AG08396 (cell line): ENCODE data around the gene MYG1.
A peak's percentile ranks its signal among the peaks of the same experiment; 100 is the strongest.

ENCODE experiments used
- DNase-seq: peaks from one replicate; pipeline ENCODE4 v3.0.0; 2012; ENCODE audit warnings: low spot score, mixed read lengths

Gene MYG1

GRCh38 chr12:53299454-53300180 is at the start of gene MYG1:
Gene MYG1 (plus strand): TSS chr12:53299695. CDS start chr12:53299738, 43 bp downstream.
- peak; percentile 82 for DNase-seq

- DNase-seq, result peak; percentile 95
Measured at GRCh38 chr12:53251477-53252348, 47.8 kb upstream of the MYG1 start.

- DNase-seq, result peak; percentile 43
Measured at GRCh38 chr12:53252349-53252916, 47.1 kb upstream of the MYG1 start.

GRCh38 chr12:53253298-53253697 is 46.2 kb upstream of the MYG1 start:
- no peak for DNase-seq

- DNase-seq, result no peak
Measured at GRCh38 chr12:53254816-53255545, 44.5 kb upstream of the MYG1 start.

- no peak for DNase-seq
Measured at GRCh38 chr12:53255996-53256395, 43.5 kb upstream of the MYG1 start.

- DNase-seq, result no peak
Measured at GRCh38 chr12:53258541-53259539, 40.7 kb upstream of the MYG1 start.

- no peak for DNase-seq
Measured at GRCh38 chr12:53259891-53260290, 39.6 kb upstream of the MYG1 start.

GRCh38 chr12:53265783-53266182 is 33.7 kb upstream of the MYG1 start:
- no peak for DNase-seq

GRCh38 chr12:53267306-53267998 is 32.0 kb upstream of the MYG1 start:
- no peak for DNase-seq

GRCh38 chr12:53267999-53268629 is 31.4 kb upstream of the MYG1 start, which contains the start of gene ESPL1:
Gene ESPL1 (plus strand): TSS chr12:53268299. CDS start chr12:53268767, 468 bp downstream.
- DNase-seq, result peak; percentile 92

GRCh38 chr12:53268630-53269562 is 30.6 kb upstream of the MYG1 start:
- peak; percentile 29 for DNase-seq

- DNase-seq, result no peak
Measured at GRCh38 chr12:53274445-53274844, 25.1 kb upstream of the MYG1 start.

GRCh38 chr12:53276511-53276910 is 23.0 kb upstream of the MYG1 start:
- DNase-seq, result no peak

- DNase-seq, result no peak
Measured at GRCh38 chr12:53277981-53278380, 21.5 kb upstream of the MYG1 start.

- no peak for DNase-seq
Measured at GRCh38 chr12:53279283-53279869, 20.1 kb upstream of the MYG1 start.

- DNase-seq, result no peak
Measured at GRCh38 chr12:53279888-53280498, 19.5 kb upstream of the MYG1 start.

- DNase-seq, result no peak
Measured at GRCh38 chr12:53286448-53286847, 13.0 kb upstream of the MYG1 start.
